Thoracic aorta (tissue), 2 donors: Measurements from ENCODE around the gene FMN2. TPM values are rescaled to one million over a fixed set of nuclear protein-coding genes. Genes with fewer than 3 reads are reported as not detected.

Source experiments
- ATAC-seq: fragments of 150-250 bp; one replicate; pipeline ENCODE4 v1.8.0; 2017; ENCODE audit warnings: low read depth; ENCODE audit not compliant: insufficient number of reproducible peaks, low FRiP score
- DNase-seq: peaks from one replicate; pipeline ENCODE4 v3.0.0-alpha.2; 2020; ENCODE audit warnings: low spot score
- H3K27ac ChIP-seq, 2 donors: fragments of 200-600 bp; sonication (generic); 1 replicate in 1 of 2; 2 replicates in 1 of 2; pipeline ENCODE4 v1.5.1; 2016; ENCODE audit warnings: mild to moderate bottlenecking in 2 of 2, moderate library complexity in 2 of 2
- H3K27me3 ChIP-seq: fragments of 200-600 bp; sonication (generic); replicated peaks from 2 replicates; pipeline ENCODE4 v1.6.0; 2016; ENCODE audit warnings: mild to moderate bottlenecking; ENCODE audit not compliant: insufficient read depth
- H3K36me3 ChIP-seq: fragments of 200-600 bp; sonication (generic); one replicate; pipeline ENCODE4 v1.5.1; 2016
- H3K4me1 ChIP-seq, 2 donors: fragments of 200-600 bp; sonication (generic); 1 replicate in 1 of 2; 2 replicates in 1 of 2; pipeline versions ENCODE4 v1.5.1 to v1.6.0; 2016; ENCODE audit warnings: low read depth in 2 of 2, mild to moderate bottlenecking in 1 of 2; ENCODE audit not compliant: control insufficient read depth in 1 of 2
- H3K4me3 ChIP-seq: fragments of 200-600 bp; sonication (generic); 2 replicates; pipeline ENCODE4 v1.5.1; 2016; ENCODE audit warnings: mild to moderate bottlenecking
- H3K9me3 ChIP-seq: fragments of 200-600 bp; sonication (generic); 2 replicates; pipeline ENCODE4 v1.5.1; 2016
- total RNA-seq, 2 donors: library from RNA; depleted of rRNA; stranded (reverse); fragments of >200 nt; gene quantifications; one replicate each; pipeline versions ENCODE4 v1.1.0 to v1.2.3, GENCODE V29; 2016
- TF ChIP-seq, protein P1 (sequence below): fragments of 200-600 bp; sonication (generic); IDR thresholded peaks from one replicate; pipeline ENCODE4 v1.5.1; 2019; ENCODE audit warnings: antibody characterized with exemption

Gene FMN2
- total RNA-seq, 2 donors from 2014 or later = 0.14 to 0.71 TPM

DNA sequence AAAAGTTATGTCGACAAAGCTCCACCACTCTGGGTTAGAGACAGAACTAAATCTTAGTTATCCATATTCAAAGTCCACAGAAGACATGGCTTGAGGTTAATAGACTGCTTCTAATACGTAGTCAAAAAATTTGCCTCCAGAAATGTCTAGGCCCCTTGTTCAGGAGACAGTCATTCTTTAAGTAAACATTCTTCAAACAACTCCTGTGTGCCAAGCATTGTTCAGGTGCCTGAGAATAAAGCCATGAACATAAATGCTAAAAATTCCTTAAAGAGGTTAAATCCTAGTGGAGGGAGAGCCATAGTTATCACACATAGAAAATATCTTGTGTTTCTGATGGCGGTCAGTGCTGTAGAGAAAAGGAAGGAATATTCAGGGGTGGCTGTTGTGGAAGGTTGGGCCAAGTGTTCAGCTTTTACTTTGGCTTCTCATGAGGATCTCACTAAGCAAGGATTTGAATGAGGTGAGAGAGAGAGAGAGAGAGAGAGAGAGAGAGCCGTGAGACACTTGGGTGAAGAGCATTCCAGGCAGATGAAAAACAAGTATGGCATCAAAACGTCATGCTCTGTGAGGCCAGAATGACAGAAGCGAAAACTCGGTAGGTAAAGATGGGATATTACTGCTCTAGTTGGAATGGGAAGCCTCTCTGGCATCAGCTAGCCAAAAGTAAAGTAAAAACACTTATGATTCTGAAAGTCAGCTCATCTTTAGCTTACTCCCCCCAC is 333.2 kb downstream of the FMN2 start:
- TF ChIP-seq, protein P1, sequence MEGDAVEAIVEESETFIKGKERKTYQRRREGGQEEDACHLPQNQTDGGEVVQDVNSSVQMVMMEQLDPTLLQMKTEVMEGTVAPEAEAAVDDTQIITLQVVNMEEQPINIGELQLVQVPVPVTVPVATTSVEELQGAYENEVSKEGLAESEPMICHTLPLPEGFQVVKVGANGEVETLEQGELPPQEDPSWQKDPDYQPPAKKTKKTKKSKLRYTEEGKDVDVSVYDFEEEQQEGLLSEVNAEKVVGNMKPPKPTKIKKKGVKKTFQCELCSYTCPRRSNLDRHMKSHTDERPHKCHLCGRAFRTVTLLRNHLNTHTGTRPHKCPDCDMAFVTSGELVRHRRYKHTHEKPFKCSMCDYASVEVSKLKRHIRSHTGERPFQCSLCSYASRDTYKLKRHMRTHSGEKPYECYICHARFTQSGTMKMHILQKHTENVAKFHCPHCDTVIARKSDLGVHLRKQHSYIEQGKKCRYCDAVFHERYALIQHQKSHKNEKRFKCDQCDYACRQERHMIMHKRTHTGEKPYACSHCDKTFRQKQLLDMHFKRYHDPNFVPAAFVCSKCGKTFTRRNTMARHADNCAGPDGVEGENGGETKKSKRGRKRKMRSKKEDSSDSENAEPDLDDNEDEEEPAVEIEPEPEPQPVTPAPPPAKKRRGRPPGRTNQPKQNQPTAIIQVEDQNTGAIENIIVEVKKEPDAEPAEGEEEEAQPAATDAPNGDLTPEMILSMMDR = no peak
- H3K4me3 ChIP-seq = no peak overlapping the region
- no peaks in the 10 kb centered on the region for H3K27me3 ChIP-seq
- H3K9me3 ChIP-seq = no peaks in the 10 kb centered on the region
- ATAC-seq = no peak
- no peak overlapping the region for H3K27ac ChIP-seq
- H3K4me1 ChIP-seq = no peaks in the 10 kb centered on the region
- H3K36me3 ChIP-seq = no peaks in the 10 kb centered on the region
- DNase-seq = no peak

DNA sequence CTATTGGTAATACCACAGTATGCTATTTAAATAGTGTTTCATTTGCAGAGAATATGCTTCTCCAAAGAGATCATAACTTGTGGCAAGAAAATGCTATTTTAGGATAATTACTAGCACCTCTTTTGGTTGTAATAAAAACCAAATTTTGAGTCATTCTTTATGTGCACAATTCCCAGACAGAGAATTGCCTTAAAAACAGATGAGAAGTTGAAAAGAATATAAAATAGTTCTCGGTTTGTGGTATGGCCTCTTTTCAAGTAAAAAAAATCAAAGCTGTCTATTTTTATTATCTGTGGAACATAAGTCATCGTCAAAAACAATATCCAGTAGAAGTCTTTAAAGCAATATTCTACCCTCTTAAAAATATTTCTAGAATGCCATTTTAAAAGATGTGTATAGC is 334.4 kb downstream of the FMN2 start:
- Histone ChIP-seq H3K27me3 (no peaks in the 10 kb centered on the region), H3K36me3 (no peaks in the 10 kb centered on the region), H3K9me3 (no peaks in the 10 kb centered on the region), H3K4me1 (no peaks in the 10 kb centered on the region), H3K27ac (no peak overlapping the region), H3K4me3 (no peak overlapping the region)
- ATAC-seq (no peak), DNase-seq (no peak)
- TF ChIP-seq, protein P1 = no peak

DNA sequence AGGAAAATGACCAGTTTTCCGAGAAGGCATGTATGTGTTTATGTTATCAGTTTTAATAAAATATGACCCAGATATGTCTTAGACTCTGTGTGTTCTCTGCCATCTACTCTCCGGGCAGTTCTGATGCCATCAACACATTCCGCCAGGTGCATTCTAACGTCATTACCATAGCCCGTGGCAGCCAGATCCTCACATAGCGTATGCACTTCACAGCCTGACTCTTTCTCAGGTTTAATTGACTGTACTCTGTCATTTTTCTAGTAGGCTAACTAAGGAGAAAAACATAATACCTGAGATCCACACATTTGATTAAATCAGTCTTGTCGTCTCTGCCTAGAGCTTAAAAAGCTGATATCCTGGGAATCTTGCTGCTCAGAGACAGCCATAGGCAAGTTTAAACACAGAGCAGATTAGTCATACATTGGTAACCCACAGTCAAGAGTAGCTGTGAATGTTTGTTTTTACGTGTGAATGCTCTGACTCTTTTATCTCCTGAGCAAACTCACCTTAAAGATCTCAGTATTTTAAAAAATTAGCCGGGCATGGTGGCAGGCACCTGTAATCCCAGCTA is 344.4 kb downstream of the FMN2 start:
- ATAC-seq = no peak
- TF ChIP-seq, protein P1 = no peak
- no peaks in the 10 kb centered on the region for H3K36me3 ChIP-seq
- no peak for DNase-seq
- no peak overlapping the region for H3K27ac ChIP-seq
- no peaks in the 10 kb centered on the region for H3K27me3 ChIP-seq
- H3K9me3 ChIP-seq = no peaks in the 10 kb centered on the region
- H3K4me3 ChIP-seq = no peak overlapping the region
- no peaks in the 10 kb centered on the region for H3K4me1 ChIP-seq

DNA sequence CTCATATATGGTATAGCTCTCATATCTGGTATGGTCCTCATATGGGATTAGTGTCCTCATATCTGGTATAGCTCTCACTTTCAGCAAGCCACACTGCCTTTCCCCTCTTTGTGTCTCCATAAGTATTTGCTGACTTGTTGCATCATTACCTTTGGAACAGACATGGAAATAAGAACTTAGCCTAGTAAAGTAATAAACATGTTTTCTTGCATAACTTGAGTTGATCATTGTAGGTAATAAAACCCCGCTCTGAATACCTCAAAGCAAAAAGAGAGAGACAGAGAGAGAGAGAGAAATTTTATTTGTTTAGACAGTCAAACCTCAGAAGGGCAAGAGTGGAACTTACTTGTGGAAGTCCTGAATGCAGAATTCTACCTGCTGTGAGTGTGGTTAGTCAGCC is 350.0 kb downstream of the FMN2 start:
- H3K27me3 ChIP-seq = no peaks in the 10 kb centered on the region
- DNase-seq (no peak), ATAC-seq (no peak)
- no peaks in the 10 kb centered on the region for H3K9me3 ChIP-seq
- TF ChIP-seq, protein P1 = no peak
- H3K36me3 ChIP-seq = no peaks in the 10 kb centered on the region
- no peaks in the 10 kb centered on the region for H3K4me1 ChIP-seq
- no peak overlapping the region for H3K4me3 ChIP-seq
- H3K27ac ChIP-seq = no peak overlapping the region

DNA sequence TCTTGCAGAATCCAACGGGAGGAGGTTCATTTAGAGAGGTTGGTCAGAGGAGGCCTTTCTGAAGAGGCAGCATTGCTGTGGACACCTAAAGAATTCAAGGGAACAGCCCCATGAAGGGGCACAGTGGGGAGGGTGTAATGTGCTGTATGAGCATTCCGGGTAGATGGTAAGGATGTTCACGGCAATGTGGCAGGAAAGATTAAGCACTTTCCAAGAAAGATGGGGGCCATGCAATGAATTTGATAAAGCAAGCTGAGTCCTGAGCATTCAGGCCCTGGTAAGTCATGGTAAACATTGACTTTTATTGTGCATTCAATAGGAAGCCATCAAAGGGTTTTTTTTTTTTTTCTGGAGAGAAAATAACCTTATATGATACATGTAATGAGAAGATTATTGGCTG is 353.7 kb downstream of the FMN2 start:
- Histone ChIP-seq H3K9me3 (no peaks in the 10 kb centered on the region), H3K4me3 (no peak overlapping the region), H3K4me1 (no peaks in the 10 kb centered on the region), H3K36me3 (no peaks in the 10 kb centered on the region), H3K27me3 (no peaks in the 10 kb centered on the region), H3K27ac (no peak overlapping the region)
- ATAC-seq (no peak), DNase-seq (no peak)
- TF ChIP-seq, protein P1 = no peak
